GM12878 (cell line): Measurements from ENCODE around the gene TMEM33. TPM values are rescaled to one million over a fixed set of nuclear protein-coding genes. Genes with fewer than 3 reads are reported as not detected.

Experiments used
- ATAC-seq: fragments of 200-7000 bp; cut with Tn5 transposase; 3 replicates; pipeline ENCODE4 v1.9.1; 2020; ENCODE audit warnings: mild to moderate bottlenecking, moderate library complexity
- BruUV-seq: library from RNA; stranded (reverse); fragments of 400-500 nt; replicated peaks from 2 replicates; lab custom pipeline; 2021; lab: Mats Ljungman, UMichigan
- CTCF ChIA-PET: fragments of 300-600 bp; sonication (Branson Sonifier 250); formaldehyde crosslinking; extraction: SDS; loops from one replicate; lab custom pipeline; 2021; ENCODE audit warnings: inconsistent platforms; lab: Yijun Ruan, JAX
- POLR2A ChIA-PET: fragments of 350-600 bp; formaldehyde crosslinking; extraction: SDS; loops from one replicate; lab custom pipeline; 2021; ENCODE audit warnings: inconsistent platforms; lab: Charles Lee
- RAD21 ChIA-PET: fragments of 300-600 bp; sonication (Branson Sonifier 250); formaldehyde crosslinking; loops from one replicate; lab custom pipeline; 2023; ENCODE audit warnings: antibody characterized with exemption; ENCODE audit not compliant: unreplicated experiment; lab: Charles Lee
- SMC1A ChIA-PET: fragments of 300-600 bp; sonication (Branson Sonifier 250); formaldehyde crosslinking; loops from one replicate; lab custom pipeline; 2023; ENCODE audit not compliant: unreplicated experiment, uncharacterized antibody; lab: Charles Lee
- DNase-seq: peaks from one replicate; pipeline ENCODE4 v3.0.0-alpha.2; 2011; ENCODE audit warnings: low read depth, low spot score
- FAIRE-seq: peaks from 3 replicates; lab custom pipeline; 2011; peaks lifted over from hg19 to GRCh38; lab: Jason Lieb, UNC
- H2AFZ ChIP-seq: 2 replicates; pipeline ENCODE4 v1.6.0; 2011; ENCODE audit warnings: low read depth, low read length, control low read depth; ENCODE audit not compliant: control insufficient read depth
- H3K27ac ChIP-seq: 2 replicates; pipeline ENCODE4 v1.5.1; 2011; ENCODE audit warnings: control low read depth; ENCODE audit not compliant: control insufficient read depth, insufficient read depth
- H3K27me3 ChIP-seq, 2 experiments: replicated peaks in 1 of 2; 2 replicates each; pipeline versions ENCODE4 v1.6.0 to v1.6.1; 2011; ENCODE audit warnings: low read length in 1 of 2; ENCODE audit not compliant: control insufficient read depth in 2 of 2, insufficient read depth in 2 of 2
- H3K36me3 ChIP-seq, 2 experiments: 2 replicates each; pipeline ENCODE4 v1.5.1; 2011; ENCODE audit warnings: low read length in 1 of 2; ENCODE audit not compliant: control insufficient read depth in 2 of 2, insufficient read depth in 2 of 2
- H3K4me1 ChIP-seq: 2 replicates; pipeline ENCODE4 v1.6.1; 2011; ENCODE audit warnings: mild to moderate bottlenecking, low read length, moderate library complexity, mixed read lengths; ENCODE audit not compliant: control insufficient read depth, insufficient read depth
- H3K4me2 ChIP-seq: 2 replicates; pipeline ENCODE4 v1.6.0; 2011; ENCODE audit warnings: control low read depth; ENCODE audit not compliant: control insufficient read depth, insufficient read depth
- H3K4me3 ChIP-seq: fragments of 200-600 bp; sonication (generic); 2 replicates; pipeline ENCODE4 v1.5.1; 2016
- H3K79me2 ChIP-seq: 2 replicates; pipeline ENCODE4 v1.6.0; 2011; ENCODE audit warnings: low read length; ENCODE audit not compliant: control insufficient read depth, insufficient read depth
- H3K9ac ChIP-seq: 2 replicates; pipeline ENCODE4 v1.8.0; 2011; ENCODE audit warnings: low read length, control low read depth, mixed read lengths; ENCODE audit not compliant: control insufficient read depth, insufficient read depth
- H3K9me3 ChIP-seq: replicated peaks from 3 replicates; pipeline ENCODE4 v1.5.1; 2011; ENCODE audit warnings: mild to moderate bottlenecking, low read length; ENCODE audit not compliant: control insufficient read depth, insufficient read depth
- H4K20me1 ChIP-seq: 2 replicates; pipeline ENCODE4 v1.6.0; 2011; ENCODE audit not compliant: control insufficient read depth, insufficient read depth
- BACH1 ChIP-seq: fragments of 450-650 bp; IDR thresholded peaks from 2 replicates; pipeline ENCODE4 v1.6.1; 2017; ENCODE audit warnings: mild to moderate bottlenecking, borderline replicate concordance
- BMI1 ChIP-seq: fragments of 450-650 bp; IDR thresholded peaks from 2 replicates; pipeline ENCODE4 v1.6.1; 2016; ENCODE audit warnings: mild to moderate bottlenecking, moderate library complexity, borderline replicate concordance
- CBX3 ChIP-seq: fragments of 200-600 bp; sonication (generic); IDR thresholded peaks from 2 replicates; pipeline ENCODE4 v1.6.1; 2016; ENCODE audit warnings: low read depth, borderline replicate concordance
- CHD2 ChIP-seq: IDR thresholded peaks from 2 replicates; pipeline ENCODE4 v1.6.1; 2011; ENCODE audit warnings: low read depth, low read length, improper control_type of control experiment, borderline replicate concordance
- CUX1 ChIP-seq: IDR thresholded peaks from 2 replicates; pipeline ENCODE4 v1.6.1; 2012; ENCODE audit warnings: improper control_type of control experiment, low read depth, low read length; ENCODE audit not compliant: insufficient replicate concordance
- EED ChIP-seq: sonication (generic); IDR thresholded peaks from 2 replicates; pipeline ENCODE4 v1.6.1; 2016; ENCODE audit warnings: antibody characterized with exemption, low read depth
- HCFC1 ChIP-seq: fragments of 150-350 bp; IDR thresholded peaks from 2 replicates; pipeline ENCODE4 v1.6.1; 2014; ENCODE audit warnings: low read length
- HDAC2 ChIP-seq: fragments of 200-600 bp; sonication (generic); IDR thresholded peaks from 2 replicates; pipeline ENCODE4 v1.6.1; 2017
- PAX8 ChIP-seq: fragments of 450-650 bp; IDR thresholded peaks from 2 replicates; pipeline ENCODE4 v1.6.1; 2017; ENCODE audit warnings: mild to moderate bottlenecking, moderate library complexity
- PBX3 ChIP-seq: IDR thresholded peaks from 2 replicates; pipeline ENCODE4 v1.6.1; 2011; ENCODE audit warnings: mild to moderate bottlenecking, low read depth, low read length, moderate library complexity; ENCODE audit not compliant: insufficient replicate concordance
- POLR2AphosphoS5 ChIP-seq: IDR thresholded peaks from 2 replicates; pipeline ENCODE4 v1.6.1; 2011; ENCODE audit warnings: mild to moderate bottlenecking, low read length, inconsistent platforms
- RFX5 ChIP-seq: IDR thresholded peaks from 2 replicates; pipeline ENCODE4 v1.6.1; 2011; ENCODE audit warnings: low read depth, low read length, improper control_type of control experiment
- SIN3A ChIP-seq: IDR thresholded peaks from 2 replicates; pipeline ENCODE4 v1.6.1; 2012; ENCODE audit warnings: low read depth, low read length, improper control_type of control experiment
- STAT3 ChIP-seq: IDR thresholded peaks from 2 replicates; pipeline ENCODE4 v1.6.1; 2011; ENCODE audit warnings: low read depth, low read length, improper control_type of control experiment
- WGBS: methylation state at CpG from one replicate; pipeline ENCODE4 v1.1.6; 2016; ENCODE audit warnings: low lambda C conversion rate; ENCODE audit not compliant: insufficient replicate concordance, insufficient coverage; ENCODE audit errors: missing lambda C conversion rate; 5-methylcytosine and 5-hydroxymethylcytosine counted together
- in situ Hi-C: fragments of 300-500 bp; cut with MboI; formaldehyde crosslinking; loops from 9 replicates; pipeline ENCODE4 v1.14.3; 2018; ENCODE audit warnings: mixed read lengths
- intact Hi-C: fragments of 100-400 bp; cut with micrococcal nuclease; formaldehyde crosslinking; loops from one replicate; pipeline ENCODE4 v1.14.2; 2022; ENCODE audit not compliant: unreplicated experiment
- polyA plus RNA-seq, 11 experiments: library from polyadenylated mRNA; depleted of rRNA in 4 of 11; unstranded in 6 of 11; stranded (reverse) in 5 of 11; fragments of >200 nt; fragmentation: Nextera tagmentation in 4 of 11; fragmentation: Illumina TruSeq in 1 of 11; extraction: Ambion mirVana in 4 of 11; extraction: Trizol in 1 of 11; gene quantifications; 1 replicate in 1 of 11; 2 replicates in 10 of 11; pipeline versions ENCODE4 v1.2.1 to v1.2.3, GENCODE V29; 2011 to 2016; ENCODE audit warnings: inconsistent platforms in 2 of 11, missing spikeins in 2 of 11, low read depth in 1 of 11
- total RNA-seq, 4 experiments: library from RNA; depleted of rRNA in 3 of 4; stranded (reverse); fragments of >200 nt in 3 of 4; fragmentation: Illumina TruSeq in 1 of 4; extraction: Trizol in 1 of 4; gene quantifications; 2 replicates each; pipeline versions ENCODE4 v1.2.1 to v1.2.3, GENCODE V29; 2013 to 2021

TMEM33 gene
- total and polyA plus RNA-seq, 10 of the 15 experiments (the other 5 are each of a cell fraction or from before 2014, with no cell fraction given), result 7.9 to 60.2 (median 33.4) TPM

GRCh38 chr4:41981456-41981855 is 46.2 kb downstream of the TMEM33 start, which contains the start of gene DCAF4L1:
Gene DCAF4L1, plus strand, starts transcription at chr4:41981756. Its CDS starts 37 bp downstream, at chr4:41981793.
- 83% methylated on average over 12 of the region's 12 CpGs for WGBS
- no peak within 1 kb of the TSS for H3K9ac ChIP-seq
- DNase-seq (no peak), FAIRE-seq (no peak), ATAC-seq (no peak)
- ChIA-PET CTCF (no interaction called here), SMC1A (no interaction called here), POLR2A (no interaction called here), RAD21 (no interaction called here)
- no peak within 1 kb of the TSS for H3K4me3 ChIP-seq
- TF ChIP-seq HDAC2 (no peak), BMI1 (no peak), RFX5 (no peak)
- no peaks in the 10 kb centered on the region for H4K20me1 ChIP-seq
- intact Hi-C loops, result no loop called here
- no peak within 1 kb of the TSS for H3K4me2 ChIP-seq
- H3K27ac ChIP-seq, result no peak within 1 kb of the TSS
- no peaks in the 10 kb centered on the region for H3K9me3 ChIP-seq
- H3K4me1 ChIP-seq, result no peaks in the 10 kb centered on the region
- in situ Hi-C loops, result no loop called here
- BruUV-seq, result no TSS peak
- no peaks in the 10 kb centered on the region for H3K79me2 ChIP-seq
- H3K36me3 ChIP-seq, result no peaks in the 10 kb centered on the region
- H2AFZ ChIP-seq, result no peak within 1 kb of the TSS
- no peaks in the 10 kb centered on the region for H3K27me3 ChIP-seq

GRCh38 chr4:41982716-41983115 is 47.5 kb downstream of the TMEM33 start:
- no peak overlapping the region for H3K4me3 ChIP-seq
- no peak overlapping the region for H2AFZ ChIP-seq
- WGBS, result 85% methylated on average over 21 of the region's 22 CpGs
- no peaks in the 10 kb centered on the region for H3K36me3 ChIP-seq
- no peak overlapping the region for H3K27ac ChIP-seq
- H3K27me3 ChIP-seq, result no peaks in the 10 kb centered on the region
- no peak for ATAC-seq
- no peaks in the 10 kb centered on the region for H3K79me2 ChIP-seq
- intact Hi-C loops, result no loop called here
- ChIA-PET RAD21 (no interaction called here), SMC1A (no interaction called here), CTCF (no interaction called here), POLR2A (no interaction called here)
- H3K4me1 ChIP-seq, result no peaks in the 10 kb centered on the region
- DNase-seq, result no peak
- H3K4me2 ChIP-seq, result no peak overlapping the region
- FAIRE-seq, result no peak
- no peaks in the 10 kb centered on the region for H4K20me1 ChIP-seq
- H3K9me3 ChIP-seq, result no peaks in the 10 kb centered on the region
- no peak overlapping the region for H3K9ac ChIP-seq
- no TSS peak for BruUV-seq
- in situ Hi-C loops, result no loop called here
- no peak for TF ChIP-seq CHD2
- no peak for TF ChIP-seq EED
- TF ChIP-seq POLR2AphosphoS5, result no peak
- TF ChIP-seq PBX3, result no peak
- no peak for TF ChIP-seq PAX8
- TF ChIP-seq CBX3, result no peak
- TF ChIP-seq STAT3, result no peak
- TF ChIP-seq HCFC1, result no peak
- TF ChIP-seq BACH1, result no peak
- no peak for TF ChIP-seq CUX1
- no peak for TF ChIP-seq SIN3A
